NCI-H2196 treated with DMSO at 0.1 percent for 48 hours (cell line): ENCODE results near the gene MMP23B.

ENCODE experiments used
- DNase-seq: peaks from one replicate; lab custom pipeline; 2025; ENCODE audit not compliant: unreplicated experiment; lab: John Stamatoyannopoulos, UW

Gene MMP23B

GRCh38 chr1:1618396-1619068 lies 13.4 kb upstream of the MMP23B start:
- DNase-seq = no peak

- no peak for DNase-seq
These were observed 12.0 kb upstream of the MMP23B start for GRCh38 chr1:1619917-1620361.

GRCh38 chr1:1620433-1621139 lies 11.4 kb upstream of the MMP23B start:
- no peak for DNase-seq

- DNase-seq = no peak
These were observed 10.6 kb upstream of the MMP23B start for GRCh38 chr1:1621173-1622009.

- no peak for DNase-seq
These were observed 9.8 kb upstream of the MMP23B start for GRCh38 chr1:1622010-1622787.

GRCh38 chr1:1622788-1623094 lies 9.2 kb upstream of the MMP23B start:
- DNase-seq = no peak

GRCh38 chr1:1623181-1623630 lies 8.8 kb upstream of the MMP23B start:
- DNase-seq = no peak

- no peak for DNase-seq
These were observed 8.1 kb upstream of the MMP23B start for GRCh38 chr1:1623631-1624442.

GRCh38 chr1:1624443-1625403 lies 7.2 kb upstream of the MMP23B start:
- no peak for DNase-seq

GRCh38 chr1:1625404-1625775 lies 6.6 kb upstream of the MMP23B start:
- no peak for DNase-seq

- DNase-seq = no peak
These were observed 6.2 kb upstream of the MMP23B start for GRCh38 chr1:1625824-1626206.

- DNase-seq = no peak
These were observed 5.5 kb upstream of the MMP23B start for GRCh38 chr1:1626207-1627141.

GRCh38 chr1:1627261-1627828 lies 4.6 kb upstream of the MMP23B start:
- no peak for DNase-seq

- no peak for DNase-seq
These were observed 3.9 kb upstream of the MMP23B start for GRCh38 chr1:1627829-1628753.

GRCh38 chr1:1628754-1629429 lies 3.1 kb upstream of the MMP23B start:
- no peak for DNase-seq
